Adipocyte (in vitro differentiated cells): Measurements from ENCODE around the gene ZNF512B.
"Not testable (repeated sequence)": the region's sequence is repeated elsewhere in the genome, so short reads cannot be mapped to it uniquely, and the experiment has no call there.

Experiments used
- DNase-seq: peaks from one replicate; pipeline ENCODE4 v3.0.0-alpha.2; 2015; ENCODE audit warnings: low read depth
- H3K27me3 ChIP-seq: replicated peaks from 2 replicates; pipeline ENCODE4 v1.7.0; 2013; ENCODE audit warnings: mild to moderate bottlenecking, low read length, moderate library complexity; ENCODE audit not compliant: control insufficient read depth, insufficient read depth
- H3K36me3 ChIP-seq: 2 replicates; pipeline ENCODE4 v1.7.0; 2013; ENCODE audit warnings: low read length, mild to moderate bottlenecking, moderate library complexity; ENCODE audit not compliant: control insufficient read depth, insufficient read depth, severe bottlenecking
- H3K4me1 ChIP-seq: 2 replicates; pipeline ENCODE4 v1.7.0; 2013; ENCODE audit warnings: mild to moderate bottlenecking, low read length, moderate library complexity; ENCODE audit not compliant: control insufficient read depth, insufficient read depth
- H3K4me3 ChIP-seq: 2 replicates; pipeline ENCODE4 v1.7.0; 2013; ENCODE audit warnings: mild to moderate bottlenecking, low read length, moderate library complexity
- H3K9ac ChIP-seq: 2 replicates; pipeline ENCODE4 v1.7.0; 2013; ENCODE audit warnings: mild to moderate bottlenecking, low read length, moderate library complexity
- H3K9me3 ChIP-seq: 2 replicates; pipeline ENCODE4 v1.7.0; 2013; ENCODE audit warnings: mild to moderate bottlenecking, low read length, moderate library complexity; ENCODE audit not compliant: control insufficient read depth

ZNF512B gene

GRCh38 chr20:63920226-63920625 is 49.5 kb downstream of the ZNF512B start:
- DNase-seq: no peak
- peaks cover 17% of the 10 kb centered on the region for H3K36me3 ChIP-seq
- H3K9me3 ChIP-seq: no peaks in the 10 kb centered on the region
- H3K4me3 ChIP-seq: no peak overlapping the region
- H3K27me3 ChIP-seq: no peaks in the 10 kb centered on the region
- H3K4me1 ChIP-seq: peaks cover 3% of the 10 kb centered on the region
- H3K9ac ChIP-seq: no peak overlapping the region

- no peak overlapping the region for H3K4me3 ChIP-seq
- H3K4me1 ChIP-seq: peaks cover 3% of the 10 kb centered on the region
- H3K36me3 ChIP-seq: peaks cover 17% of the 10 kb centered on the region
- no peaks in the 10 kb centered on the region for H3K27me3 ChIP-seq
- no peak overlapping the region for H3K9ac ChIP-seq
- no peak for DNase-seq
- H3K9me3 ChIP-seq: no peaks in the 10 kb centered on the region
Measured at GRCh38 chr20:63919130-63919529, 50.6 kb downstream of the ZNF512B start.

DNA sequence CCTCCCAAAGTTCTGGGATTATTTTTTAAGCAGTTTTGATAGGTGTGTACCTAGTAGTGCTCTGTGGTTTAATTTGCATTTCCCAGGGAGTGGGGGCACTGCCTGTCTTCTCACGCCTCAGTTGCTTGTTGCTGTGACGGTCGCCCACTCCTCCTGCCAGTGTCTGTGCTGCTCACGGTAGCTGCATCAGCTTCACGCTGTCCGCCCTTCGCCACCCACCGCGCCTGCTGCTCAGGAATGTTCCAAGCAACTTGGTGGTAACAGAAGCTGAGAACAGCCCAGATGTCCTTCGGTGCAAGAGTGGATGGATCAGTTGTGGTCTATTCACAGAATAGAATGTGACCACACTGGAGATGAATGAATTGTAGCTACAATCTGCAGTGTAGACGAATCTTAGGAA is 51.9 kb downstream of the ZNF512B start:
- Histone ChIP-seq H3K4me1 (peaks cover 3% of the 10 kb centered on the region), H3K36me3 (peaks cover 17% of the 10 kb centered on the region), H3K9me3 (no peaks in the 10 kb centered on the region), H3K4me3 (no peak overlapping the region), H3K27me3 (no peaks in the 10 kb centered on the region), H3K9ac (no peak overlapping the region)
- no peak for DNase-seq

DNA sequence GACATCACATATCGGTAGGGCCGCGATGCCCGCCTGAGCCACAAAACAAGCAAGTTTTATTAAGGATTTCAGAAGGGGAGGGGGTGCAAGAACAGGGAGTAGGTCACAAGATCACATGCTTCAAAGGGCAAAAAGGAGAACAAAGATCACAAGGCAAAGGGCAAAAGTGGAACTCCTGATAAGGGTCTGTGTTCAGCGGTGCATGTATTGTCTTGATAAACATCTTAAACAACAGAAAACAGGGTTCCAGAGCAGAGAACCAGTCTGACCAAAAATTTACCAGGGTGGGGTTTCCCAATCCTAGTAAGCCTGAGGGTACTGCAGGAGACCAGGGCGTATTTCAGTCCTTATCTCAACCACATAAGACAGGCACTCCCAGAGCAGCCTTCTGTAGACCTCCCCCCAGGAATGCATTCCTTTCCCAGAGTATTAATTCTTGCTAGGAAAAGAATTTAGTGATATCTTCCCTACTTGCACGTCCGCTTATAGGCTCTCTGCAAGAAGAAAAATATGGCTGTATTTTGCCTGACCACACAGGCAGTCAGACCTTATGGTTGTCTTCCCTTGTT is 53.3 kb downstream of the ZNF512B start:
- DNase-seq, H3K27me3 ChIP-seq, H3K4me3 ChIP-seq, H3K9ac ChIP-seq, H3K9me3 ChIP-seq, H3K4me1 ChIP-seq: not testable (repeated sequence)
- peaks cover 17% of the 10 kb centered on the region for H3K36me3 ChIP-seq

DNA sequence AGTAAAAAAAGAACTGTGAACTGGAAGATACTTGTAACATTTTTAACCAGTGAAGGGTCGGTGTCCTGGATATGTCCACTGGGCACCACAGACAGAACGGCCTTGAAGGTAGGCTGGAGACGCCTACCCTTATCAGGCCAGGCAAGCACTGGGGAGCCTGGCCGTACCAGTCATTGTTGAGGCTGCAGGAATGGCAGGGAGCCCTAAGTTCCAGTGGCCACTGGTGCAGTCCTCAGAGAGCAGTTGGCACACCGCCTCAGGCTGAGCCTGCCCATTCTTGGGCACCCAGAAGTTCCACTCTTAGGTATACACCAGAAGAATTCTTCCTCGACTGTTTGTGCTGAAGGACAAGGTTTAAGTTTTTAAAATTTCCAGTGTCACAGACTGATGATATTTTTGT is 54.3 kb downstream of the ZNF512B start:
- H3K4me3 ChIP-seq: no peak overlapping the region
- no peaks in the 10 kb centered on the region for H3K27me3 ChIP-seq
- DNase-seq: no peak

DNA sequence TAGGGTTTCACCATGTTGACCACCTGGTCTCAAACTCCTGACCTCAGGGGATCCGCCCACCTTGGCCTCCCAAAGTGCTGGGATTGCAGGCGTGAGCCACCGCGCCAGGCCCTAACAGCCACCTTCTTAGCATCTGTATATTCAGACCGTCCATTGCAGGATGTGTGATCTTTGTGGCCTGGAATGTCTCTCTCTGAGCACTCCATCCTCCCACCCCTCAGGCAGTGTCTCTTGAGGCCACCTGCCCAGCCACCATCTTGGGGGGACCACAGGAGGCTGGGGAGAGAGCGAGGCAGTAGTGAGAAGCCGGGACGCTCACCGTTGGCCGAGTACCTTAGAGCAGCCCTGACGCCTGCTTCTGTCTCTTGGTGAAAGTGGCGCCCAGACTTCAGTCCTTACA is 56.0 kb downstream of the ZNF512B start:
- H3K4me3 ChIP-seq: no peak overlapping the region
- H3K9me3 ChIP-seq: no peaks in the 10 kb centered on the region
- no peak for DNase-seq
- peaks cover 9% of the 10 kb centered on the region for H3K36me3 ChIP-seq
- H3K9ac ChIP-seq: no peak overlapping the region
- H3K27me3 ChIP-seq: no peaks in the 10 kb centered on the region
- peaks cover 5% of the 10 kb centered on the region for H3K4me1 ChIP-seq

More for the DNA sequence above, 54.3 kb downstream of the ZNF512B start:
- Histone ChIP-seq H3K4me1 (peaks cover 3% of the 10 kb centered on the region), H3K9me3 (no peaks in the 10 kb centered on the region), H3K36me3 (peaks cover 17% of the 10 kb centered on the region), H3K9ac (no peak overlapping the region)

- H3K9me3 ChIP-seq: no peaks in the 10 kb centered on the region
- H3K36me3 ChIP-seq: no peaks in the 10 kb centered on the region
- peaks cover 16% of the 10 kb centered on the region for H3K4me1 ChIP-seq
- H3K9ac ChIP-seq: peak overlapping the region; percentile 42
- no peak for DNase-seq
- H3K27me3 ChIP-seq: no peaks in the 10 kb centered on the region
- H3K4me3 ChIP-seq: no peak overlapping the region
Measured at GRCh38 chr20:63911176-63911575, 58.6 kb downstream of the ZNF512B start.

- H3K4me1 ChIP-seq: peaks cover 13% of the 10 kb centered on the region
- no peak overlapping the region for H3K4me3 ChIP-seq
- no peaks in the 10 kb centered on the region for H3K36me3 ChIP-seq
- DNase-seq: no peak
- H3K27me3 ChIP-seq: no peaks in the 10 kb centered on the region
- no peaks in the 10 kb centered on the region for H3K9me3 ChIP-seq
- H3K9ac ChIP-seq: no peak overlapping the region
Measured at GRCh38 chr20:63908008-63908682, 61.6 kb downstream of the ZNF512B start.
